ENCODE results near the gene FMN1.

FMN1 gene

GRCh38 chr15:32864051-32864450 is 330.5 kb downstream of the FMN1 start:
- TF ChIP-seq CTCF (IDR thresholded peaks at IDR 0.05), result no peak

GRCh38 chr15:32861761-32862160 is 332.8 kb downstream of the FMN1 start:
- TF ChIP-seq CTCF (IDR thresholded peaks at IDR 0.05), result no peak

GRCh38 chr15:32861174-32861573 is 333.3 kb downstream of the FMN1 start:
- TF ChIP-seq CTCF (IDR thresholded peaks at IDR 0.05), result no peak

- TF ChIP-seq CTCF (IDR thresholded peaks at IDR 0.05), result no peak
Measured at GRCh38 chr15:32859996-32860395, 334.5 kb downstream of the FMN1 start.

- no peak for TF ChIP-seq CTCF (IDR thresholded peaks at IDR 0.05)
Measured at GRCh38 chr15:32859251-32859650, 335.3 kb downstream of the FMN1 start.

GRCh38 chr15:32857732-32858131 is 336.8 kb downstream of the FMN1 start:
- no peak for TF ChIP-seq CTCF (IDR thresholded peaks at IDR 0.05)

- TF ChIP-seq CTCF (IDR thresholded peaks at IDR 0.05), result no peak
Measured at GRCh38 chr15:32856753-32857152, 337.8 kb downstream of the FMN1 start.

GRCh38 chr15:32855942-32856341 is 338.6 kb downstream of the FMN1 start:
- TF ChIP-seq CTCF (IDR thresholded peaks at IDR 0.05), result no peak
